ENCODE measurements around the gene RTP1.

- TF ChIP-seq CTCF (IDR thresholded peaks at IDR 0.05) (no peak), EZH2phosphoT487 (IDR thresholded peaks at IDR 0.05) (no peak)
Measured at GRCh38 chr3:187161556-187161955, 35.7 kb upstream of the RTP1 start.
